H1 (cell line): Measurements from ENCODE around the gene TMPRSS3. TPM values are rescaled to one million over a fixed set of nuclear protein-coding genes. Genes with fewer than 3 reads are reported as not detected.

Experiments
- CBX8 ChIP-seq: fragments of 300-800, 300-1000 bp; sonication (generic); IDR thresholded peaks from 2 replicates; pipeline ENCODE4 v1.7.1; 2016; ENCODE audit warnings: low read depth, low read length, borderline replicate concordance
- CEBPB ChIP-seq: IDR thresholded peaks from 2 replicates; pipeline ENCODE4 v1.6.1; 2012; ENCODE audit warnings: low read depth, low read length
- CHD2 ChIP-seq: IDR thresholded peaks from 2 replicates; pipeline ENCODE4 v1.6.1; 2012; ENCODE audit warnings: low read length, improper control_type of control experiment
- CHD7 ChIP-seq: fragments of 300-600 bp; sonication (generic); IDR thresholded peaks from 2 replicates; pipeline ENCODE4 v1.7.1; 2012; ENCODE audit warnings: low read length, moderate library complexity, mild to moderate bottlenecking, inconsistent platforms; ENCODE audit not compliant: insufficient replicate concordance
- EZH2 ChIP-seq: fragments of 200-600 bp; sonication (generic); IDR thresholded peaks from 2 replicates; pipeline ENCODE4 v1.7.1; 2012; ENCODE audit warnings: low read depth, mild to moderate bottlenecking, moderate library complexity, low read length, inconsistent platforms; ENCODE audit not compliant: severe bottlenecking
- KDM5A ChIP-seq: fragments of 200-600 bp; IDR thresholded peaks from 2 replicates; pipeline ENCODE4 v1.7.1; 2012; ENCODE audit warnings: mild to moderate bottlenecking, low read length, inconsistent platforms, mixed read lengths
- MAX ChIP-seq: IDR thresholded peaks from 2 replicates; pipeline ENCODE4 v1.6.1; 2012; ENCODE audit warnings: inconsistent platforms
- NANOG ChIP-seq: IDR thresholded peaks from 2 replicates; pipeline ENCODE4 v1.6.1; 2011; ENCODE audit warnings: low read length, low read depth, mild to moderate bottlenecking, inconsistent platforms; ENCODE audit not compliant: insufficient read depth, poor library complexity, severe bottlenecking
- PHF8 ChIP-seq: fragments of 200-600 bp; sonication (generic); conservative IDR thresholded peaks from 2 replicates; pipeline ENCODE4 v1.7.1; 2012; ENCODE audit warnings: low read depth, mild to moderate bottlenecking, inconsistent platforms, low read length, moderate library complexity
- POLR2A ChIP-seq, 2 experiments: IDR thresholded peaks; 1 replicate in 1 of 2; 2 replicates in 1 of 2; pipeline ENCODE4 v1.6.1; 2011; ENCODE audit warnings: low read depth in 2 of 2, low read length in 2 of 2, mild to moderate bottlenecking in 2 of 2; ENCODE audit errors: control extremely low read depth in 1 of 2
- TAF7 ChIP-seq: optimal IDR thresholded peaks from 2 replicates; pipeline ENCODE3; 2011; ENCODE audit warnings: low read depth, mild to moderate bottlenecking, inconsistent platforms, low read length, moderate library complexity, borderline replicate concordance
- polyA plus RNA-seq, 7 experiments: library from polyadenylated mRNA; depleted of rRNA in 3 of 7; stranded (reverse) in 5 of 7; unstranded in 2 of 7; fragments of >200 nt in 5 of 7; fragments of 200-250 nt in 2 of 7; gene quantifications; 1 replicate in 5 of 7; 2 replicates in 1 of 7; 4 replicates in 1 of 7; pipeline versions ENCODE4 v1.2.1 to v1.2.3, GENCODE V29; 2011 to 2013; ENCODE audit warnings: missing spikeins in 2 of 7, mixed read lengths in 2 of 7
- total RNA-seq: library from RNA; stranded (reverse); fragmentation: NEBNext Ultra II Directional; extraction: Animal tissue kit (Norgen Biotek cat#: 25700); gene quantifications from 2 replicates; pipeline ENCODE4 v1.2.1, GENCODE V29; 2021

Gene TMPRSS3
- total and polyA plus RNA-seq, 2 of the 8 experiments (the other 6 are each of a cell fraction or from before 2014, with no cell fraction given) = 0.38 TPM; not detected in 1

- TF ChIP-seq CBX8 (no peak), POLR2A (IDR thresholded peaks at IDR 0.05; ENCODE audit: control extremely low read depth in 1 of 2, low read depth in 2 of 2, low read length in 2 of 2) (no peak), KDM5A (no peak), PHF8 (no peak), CHD2 (no peak), NANOG (no peak), EZH2 (no peak), CHD7 (no peak), CEBPB (no peak), TAF7 (no peak), MAX (no peak)
Measured at GRCh38 chr21:42391297-42391696, 4.6 kb downstream of the TMPRSS3 start (continued).
